Fibroblast of skin of abdomen (primary cell): Measurements from ENCODE around the gene IFI27.
A peak's percentile ranks its signal among the peaks of the same experiment; 100 is the strongest.
"Not testable (repeated sequence)": the region's sequence is repeated elsewhere in the genome, so short reads cannot be mapped to it uniquely, and the experiment has no call there.

Experiments
- DNase-seq: peaks from one replicate; pipeline ENCODE4 v3.0.0-alpha.2; 2013

IFI27 gene

DNA sequence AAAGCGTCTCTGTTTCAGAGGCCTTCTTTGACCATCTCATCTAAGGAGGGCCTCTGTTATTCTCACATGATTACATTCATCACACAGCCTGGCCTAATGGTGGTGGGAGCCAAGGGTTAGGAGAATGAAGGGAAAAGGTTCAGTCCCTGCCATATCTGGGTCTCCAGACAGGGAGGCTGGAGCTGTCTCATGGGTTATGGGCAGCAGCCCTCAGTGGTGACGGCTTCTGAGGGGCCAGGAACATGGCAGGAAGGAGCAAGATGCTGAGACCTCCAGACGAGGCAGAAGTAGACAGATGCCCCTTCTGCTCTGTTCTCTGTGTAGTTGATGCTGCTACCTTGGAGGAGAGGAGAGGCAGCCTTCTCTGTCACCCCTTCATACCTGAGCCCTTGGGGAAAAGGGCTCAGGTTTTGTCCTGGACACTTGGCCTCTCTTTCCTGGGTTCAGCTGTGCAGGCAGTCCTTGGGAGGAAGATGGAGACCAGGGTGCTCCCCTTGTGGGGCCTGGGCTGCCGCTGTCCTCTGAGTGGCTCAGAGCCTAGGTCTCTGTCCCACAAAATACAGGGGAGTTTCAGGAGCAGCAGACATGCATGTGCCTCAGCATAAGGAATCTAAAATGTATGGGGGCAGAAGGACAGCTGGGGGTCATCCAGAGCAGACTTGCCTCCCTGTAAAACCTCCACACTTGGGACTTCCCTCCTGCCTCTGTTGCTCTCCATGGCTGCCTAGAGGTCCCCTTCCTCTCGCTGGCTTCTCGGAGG is 15.3 kb downstream of the IFI27 start:
- no peak for DNase-seq

DNA sequence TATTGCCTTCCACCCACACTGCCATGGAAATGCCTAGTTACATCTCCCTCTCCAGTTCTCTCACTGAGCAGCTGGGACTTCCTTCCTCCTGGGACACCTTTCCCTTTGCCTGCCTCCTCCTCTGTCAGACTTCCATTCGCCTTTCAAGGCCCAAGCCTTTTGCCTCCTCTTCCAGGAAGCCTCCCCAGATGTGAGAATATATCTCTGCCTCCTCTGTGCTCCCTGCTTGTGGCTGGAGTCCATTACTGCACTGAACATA is 15.8 kb downstream of the IFI27 start:
- no peak for DNase-seq

DNA sequence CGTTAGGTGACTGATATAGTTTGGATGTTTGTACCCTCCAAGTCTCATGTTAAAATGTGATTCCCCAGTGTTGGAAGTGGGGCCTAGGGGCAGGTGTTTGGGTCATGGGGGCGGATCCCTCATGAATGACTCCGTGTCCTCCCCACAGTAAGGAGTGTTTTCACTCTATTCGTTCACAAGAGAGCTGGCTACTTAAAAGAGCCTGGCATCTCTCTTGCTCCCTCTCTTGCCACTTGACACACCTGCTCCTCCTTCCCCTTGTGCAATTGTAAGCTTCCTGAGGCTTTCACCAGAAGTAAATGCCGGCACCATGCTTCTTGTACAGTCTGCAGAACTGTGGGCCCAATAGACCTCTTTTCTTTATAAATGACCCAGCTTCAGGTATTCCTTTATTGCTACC is 16.3 kb downstream of the IFI27 start:
- no peak for DNase-seq

DNA sequence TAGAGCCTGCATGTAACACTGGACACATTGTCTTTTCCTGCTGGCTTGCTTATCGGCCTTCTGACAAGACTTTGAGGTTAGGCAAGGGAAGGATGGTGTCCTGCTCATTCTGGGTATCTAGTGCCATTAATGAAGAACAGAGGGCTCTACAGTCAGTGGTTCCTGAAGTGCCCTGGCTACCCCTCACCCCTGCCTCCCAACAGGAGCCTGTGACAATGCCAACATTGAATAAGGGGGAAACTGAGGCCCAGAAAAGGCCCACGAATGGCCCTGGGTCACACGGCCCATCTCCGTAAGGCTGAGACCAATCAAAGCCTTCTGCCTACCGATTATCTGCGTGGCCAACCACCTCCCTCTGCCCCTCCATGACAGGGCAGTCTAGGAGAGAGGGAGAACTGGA is 16.8 kb downstream of the IFI27 start:
- DNase-seq = no peak

DNA sequence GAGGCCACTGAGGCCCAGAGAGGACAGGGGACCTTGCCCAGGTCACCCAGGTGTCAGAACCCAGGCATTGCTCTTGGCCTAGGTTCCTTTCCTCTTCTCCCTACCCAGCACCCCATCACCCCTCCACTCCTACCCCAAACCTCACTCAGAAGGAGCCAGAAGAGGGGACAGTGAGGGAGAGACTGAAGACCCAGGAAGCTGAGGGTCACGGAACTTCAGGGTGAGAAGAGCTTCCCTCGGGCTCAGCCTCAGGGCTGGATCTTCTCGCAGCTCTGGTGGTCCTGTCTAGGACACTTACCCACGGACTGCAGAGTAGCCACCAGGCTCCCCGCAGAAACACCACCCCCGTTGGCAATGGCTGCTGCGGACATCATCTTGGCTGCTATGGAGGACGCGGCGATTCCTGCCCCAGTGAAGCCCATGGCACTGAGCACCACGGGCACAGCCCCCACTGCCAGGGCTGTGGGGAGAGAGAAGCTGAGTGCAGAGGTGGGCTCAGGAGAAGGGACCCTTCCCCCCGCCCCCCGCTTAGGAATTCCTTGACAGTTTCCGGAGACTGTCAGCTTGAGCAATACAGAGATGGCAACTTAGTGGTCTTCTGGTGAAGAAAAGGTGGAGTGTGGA is 17.8 kb downstream of the IFI27 start:
- DNase-seq = no peak

DNA sequence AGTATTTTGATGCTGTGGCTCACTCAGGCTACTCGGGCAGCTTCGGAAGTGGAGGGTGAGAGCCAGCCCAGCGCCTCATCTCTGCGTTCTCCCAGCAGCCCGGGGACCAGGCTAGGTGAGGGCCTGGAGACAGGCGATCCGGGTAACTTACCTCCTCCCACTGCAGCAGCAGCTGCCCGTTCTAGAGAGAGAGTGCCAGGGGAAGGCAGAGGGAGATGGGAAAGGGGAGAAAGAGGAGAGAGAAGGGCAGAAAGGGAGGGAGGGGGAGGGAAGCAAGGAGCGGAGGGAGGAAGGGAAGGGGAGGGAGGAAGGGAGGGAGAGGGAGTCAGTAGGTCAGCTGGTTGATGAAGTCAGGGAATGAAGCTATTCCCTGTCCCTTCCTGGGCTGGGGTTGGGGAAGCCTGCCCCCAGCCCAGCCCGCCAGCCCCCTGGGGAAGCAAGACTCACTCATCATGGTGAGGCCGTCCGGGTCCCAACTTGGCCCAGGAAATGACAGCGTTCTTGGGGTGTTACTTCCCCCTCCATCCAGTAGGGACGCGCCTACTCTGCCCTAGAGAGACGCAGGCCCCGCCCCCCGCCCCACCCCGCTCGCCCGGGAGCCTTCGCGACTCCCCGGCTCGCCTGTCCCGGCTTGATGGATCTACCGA is 18.7 kb downstream of the IFI27 start, which contains the start of gene IFI27L2:
IFI27L2 (minus strand) TSS at position 494 of the 647 bp plus-strand sequence; CDS start at position 454, 40 bp downstream.
- DNase-seq = peak; percentile 86

DNA sequence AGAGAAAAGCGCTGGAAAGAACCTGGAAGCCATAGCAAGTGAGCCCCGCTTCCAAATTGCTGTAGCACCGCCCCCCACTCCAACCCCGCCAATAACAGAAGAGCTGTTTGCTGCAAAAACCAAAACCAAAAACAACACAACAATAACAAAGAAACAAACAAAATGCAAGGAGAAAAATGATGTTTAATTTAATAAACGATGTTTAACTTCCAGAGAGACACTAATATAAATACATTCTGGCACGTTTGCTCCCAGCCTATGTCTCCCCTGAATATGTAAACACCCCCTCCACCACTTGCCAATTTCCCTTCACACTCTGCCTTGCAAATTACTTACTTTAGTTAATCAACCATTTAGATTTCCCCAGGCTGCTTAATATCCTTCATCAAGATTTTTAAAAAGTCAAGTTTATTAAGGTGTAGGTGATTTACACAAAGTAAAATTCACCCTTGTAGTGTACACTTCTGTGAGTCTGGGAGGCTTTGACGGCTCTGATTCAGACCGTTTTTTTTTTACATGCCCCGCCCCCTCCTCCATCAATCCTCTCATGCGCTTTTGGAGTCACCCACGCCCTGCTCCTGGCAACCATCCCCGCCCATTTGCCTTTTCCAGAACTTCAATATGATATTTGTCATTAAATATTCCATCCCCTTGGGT is 19.4 kb downstream of the IFI27 start:
- peak; percentile 49 for DNase-seq

DNA sequence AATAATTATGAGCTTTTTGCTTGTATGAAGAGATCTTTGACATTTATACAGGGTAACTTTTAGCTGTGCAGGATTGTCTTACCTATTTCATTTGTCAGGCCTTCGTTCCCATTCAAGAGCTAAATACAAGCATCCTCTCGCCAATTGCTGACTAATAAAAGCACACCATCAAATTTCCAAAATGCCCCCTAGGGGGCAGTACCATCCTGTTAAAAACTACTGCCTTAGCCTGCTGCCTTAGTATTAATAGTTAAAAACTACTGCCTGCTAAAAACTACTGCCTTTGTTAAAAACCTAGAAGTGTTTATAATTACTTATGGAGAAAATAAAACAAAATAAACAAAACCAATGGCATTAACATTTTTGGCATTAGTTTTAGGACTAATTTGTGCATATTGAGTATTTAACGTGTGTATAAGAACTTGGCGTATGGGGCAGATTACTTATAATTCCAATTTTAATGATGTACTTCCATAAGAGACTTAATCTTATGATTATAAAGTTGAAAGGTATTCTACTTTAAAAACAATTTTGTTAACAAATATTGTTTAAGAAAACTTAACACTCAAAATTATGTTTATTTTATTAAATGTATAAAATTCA is 21.9 kb downstream of the IFI27 start:
- DNase-seq = peak; percentile 65

DNA sequence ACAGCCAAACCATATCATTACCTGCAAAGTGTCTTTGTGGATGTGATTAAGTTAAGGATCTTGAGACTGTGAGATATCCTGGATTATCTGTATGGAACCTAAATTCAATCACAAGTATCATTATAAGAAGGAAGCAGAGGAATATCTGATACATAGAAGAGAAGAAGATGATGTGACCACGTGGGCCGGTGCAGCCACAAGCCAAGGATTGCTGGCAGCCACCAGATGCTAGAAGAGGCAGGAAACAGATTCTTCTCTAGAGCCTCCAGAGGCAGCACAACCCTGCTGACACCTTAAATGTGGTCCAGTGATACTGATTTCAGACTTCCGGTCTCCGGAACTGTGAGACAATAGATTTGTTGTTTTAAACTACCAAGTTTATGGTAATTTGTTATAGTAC is 24.9 kb downstream of the IFI27 start:
- DNase-seq = no peak

DNA sequence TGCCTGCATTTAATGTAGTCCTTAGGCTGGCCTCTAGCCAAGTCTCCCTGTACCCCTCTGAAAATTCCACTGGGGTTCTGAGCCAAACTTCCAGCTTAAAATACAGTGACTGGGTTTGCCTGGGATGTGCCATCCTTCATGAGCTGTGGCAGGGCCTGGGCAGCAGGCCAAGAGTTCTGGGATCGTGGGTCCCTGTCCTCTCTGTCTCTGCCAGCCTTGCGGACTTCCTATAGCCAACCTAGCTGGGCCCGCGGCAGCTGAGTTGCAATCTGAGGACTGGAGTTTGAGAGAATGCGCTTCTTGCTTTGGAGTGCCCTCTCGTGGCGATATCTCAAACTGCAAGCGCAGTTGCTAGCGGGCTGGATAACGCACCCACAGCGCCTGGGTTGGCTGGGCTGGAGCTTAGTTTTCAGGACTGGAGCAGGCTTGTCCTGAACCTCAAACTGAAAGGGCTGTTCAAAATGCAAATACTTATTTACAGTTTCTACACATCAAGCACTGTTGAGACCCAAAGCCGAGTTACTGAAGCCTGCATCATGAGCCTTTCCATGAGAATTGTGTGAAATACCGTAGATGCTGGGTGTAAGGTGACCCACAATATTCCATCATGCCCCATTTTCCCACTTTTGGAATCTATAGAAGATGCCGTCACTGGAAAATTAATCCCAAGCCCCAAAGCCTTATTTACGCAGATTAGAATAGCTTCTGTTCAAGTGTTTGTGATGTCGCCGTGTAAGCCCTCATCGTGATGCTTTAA is 26.2 kb downstream of the IFI27 start:
- DNase-seq = peak; percentile 78

DNA sequence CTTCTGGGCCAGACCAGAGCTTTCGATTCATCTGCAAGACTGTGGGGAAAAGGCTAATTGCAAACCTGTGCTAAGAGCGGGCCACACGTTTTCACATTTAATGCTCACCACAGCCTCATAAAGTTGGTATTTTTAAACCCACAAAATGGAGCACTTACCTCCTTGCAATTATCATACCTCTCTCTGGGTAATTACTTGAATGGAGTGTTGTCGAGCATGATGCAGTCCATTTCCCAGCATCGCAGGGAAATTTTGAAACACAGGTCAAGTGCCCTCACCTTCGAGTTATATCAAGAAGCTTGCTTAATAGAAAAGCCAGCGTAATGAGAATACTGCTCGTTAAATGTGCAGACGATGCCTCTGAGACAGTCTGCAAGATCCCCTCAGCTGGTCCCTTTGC is 27.7 kb downstream of the IFI27 start:
- DNase-seq = no peak

DNA sequence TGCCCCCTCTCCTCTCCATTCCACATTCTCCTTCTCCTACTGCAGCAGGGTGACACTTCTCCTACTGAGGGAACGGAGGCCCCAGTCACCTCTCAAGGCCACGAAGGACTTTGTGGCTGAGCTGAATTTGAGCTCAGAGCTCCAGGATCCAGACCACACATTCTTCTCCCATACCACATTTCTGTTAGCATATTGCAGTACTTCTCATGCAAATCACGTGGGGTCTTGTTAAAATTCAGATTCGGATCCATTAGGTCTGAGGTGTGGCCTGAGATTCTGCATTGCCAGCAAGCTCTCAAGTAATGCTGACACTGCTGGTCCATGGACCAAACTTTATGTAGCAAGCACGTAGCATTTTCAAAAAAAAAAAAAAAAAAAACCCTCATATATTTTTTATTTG is 28.5 kb downstream of the IFI27 start:
- no peak for DNase-seq

DNA sequence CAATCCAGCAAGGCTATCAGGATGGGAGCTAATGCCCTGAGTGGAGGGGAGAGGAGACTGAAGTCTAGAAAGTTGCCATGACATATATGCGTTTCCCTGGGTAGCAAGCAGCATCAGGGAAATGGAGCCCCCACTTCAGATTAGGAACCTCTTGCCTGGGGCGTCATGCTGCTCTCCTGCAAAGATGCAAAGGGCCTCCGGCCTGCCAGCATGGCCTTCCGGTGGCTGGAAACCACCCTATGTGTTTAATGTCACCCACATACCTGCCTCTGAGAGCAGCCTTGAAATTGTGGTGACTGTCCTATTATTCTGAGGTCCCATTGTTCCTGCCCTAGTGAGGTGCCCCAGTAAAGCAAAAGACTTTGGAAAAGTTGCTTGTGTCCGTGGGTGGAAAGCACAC is 28.9 kb downstream of the IFI27 start:
- DNase-seq = no peak

DNA sequence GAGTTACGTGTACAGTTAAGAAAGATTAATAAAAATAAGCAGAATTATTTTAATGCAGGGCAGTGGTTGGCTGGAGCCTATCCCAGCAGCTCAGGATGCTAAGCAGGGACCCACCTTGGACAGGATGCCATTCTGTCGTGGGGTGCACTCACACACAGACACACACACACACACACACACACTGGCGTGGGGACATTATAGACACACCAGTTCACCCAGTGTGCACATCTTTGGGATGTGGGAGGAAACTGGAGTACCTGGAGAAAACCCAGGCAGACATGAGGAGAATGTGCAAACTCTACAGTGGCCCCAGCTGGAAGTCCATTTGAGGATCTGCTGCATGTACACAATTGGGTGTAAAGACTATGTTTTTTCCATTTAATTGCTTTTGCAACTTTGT is 31.7 kb downstream of the IFI27 start:
- no peak for DNase-seq

DNA sequence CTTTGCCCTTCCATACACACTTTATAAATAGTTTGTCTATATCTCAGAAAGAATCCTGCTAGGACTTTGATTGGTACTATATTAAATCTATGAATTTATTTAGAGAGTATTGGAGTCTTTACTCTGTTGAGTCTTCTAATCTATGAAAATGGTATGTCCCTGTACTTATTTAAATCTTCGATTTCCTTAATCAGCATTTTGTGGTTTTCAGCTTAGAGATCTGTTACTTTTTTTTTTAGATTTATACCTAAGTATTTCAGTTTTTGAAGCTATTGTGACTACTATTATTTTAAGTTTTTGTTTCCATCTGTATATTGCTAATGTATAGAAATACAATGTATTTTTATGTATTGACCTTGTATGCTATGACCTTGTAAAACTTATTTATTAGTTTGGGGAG is 32.3 kb downstream of the IFI27 start:
- DNase-seq = no peak

DNA sequence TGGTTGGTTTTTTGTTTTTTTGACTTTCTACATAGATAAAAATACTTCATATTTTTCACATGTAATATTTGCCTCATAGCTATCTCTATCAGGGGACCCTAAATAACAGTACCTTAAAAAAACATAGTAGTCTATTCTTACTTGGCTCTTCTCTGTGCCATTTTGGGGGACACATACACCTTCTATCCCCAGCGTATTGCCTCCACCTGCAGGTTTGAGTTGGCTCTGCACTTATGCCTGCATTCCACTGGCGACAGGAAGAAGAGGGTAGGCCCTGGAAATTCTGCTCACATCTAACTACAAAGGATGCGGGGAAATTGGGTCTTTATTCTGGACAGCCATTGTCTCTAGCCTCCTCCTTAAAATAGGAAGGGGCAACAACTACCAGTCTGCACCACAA is 32.7 kb downstream of the IFI27 start:
- DNase-seq = no peak

DNA sequence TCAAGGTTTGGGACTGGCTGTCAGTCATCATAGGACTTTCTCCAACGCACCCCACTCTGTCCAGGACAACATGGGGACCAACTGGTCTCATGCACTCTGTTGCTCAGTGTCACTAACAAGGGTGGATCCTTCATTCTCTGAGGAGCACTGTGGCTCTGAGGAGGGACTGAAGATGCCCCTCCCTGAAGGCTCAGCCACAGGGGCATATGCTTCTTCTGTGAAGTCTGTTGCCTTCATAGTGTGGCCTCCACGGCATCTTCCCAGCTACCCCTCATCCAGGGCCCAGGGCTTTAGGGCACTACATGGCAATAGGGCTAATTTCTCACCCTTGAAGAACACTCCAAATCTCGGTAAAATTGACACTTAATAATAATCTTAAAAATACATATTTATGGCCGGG is 33.2 kb downstream of the IFI27 start:
- DNase-seq = no peak

DNA sequence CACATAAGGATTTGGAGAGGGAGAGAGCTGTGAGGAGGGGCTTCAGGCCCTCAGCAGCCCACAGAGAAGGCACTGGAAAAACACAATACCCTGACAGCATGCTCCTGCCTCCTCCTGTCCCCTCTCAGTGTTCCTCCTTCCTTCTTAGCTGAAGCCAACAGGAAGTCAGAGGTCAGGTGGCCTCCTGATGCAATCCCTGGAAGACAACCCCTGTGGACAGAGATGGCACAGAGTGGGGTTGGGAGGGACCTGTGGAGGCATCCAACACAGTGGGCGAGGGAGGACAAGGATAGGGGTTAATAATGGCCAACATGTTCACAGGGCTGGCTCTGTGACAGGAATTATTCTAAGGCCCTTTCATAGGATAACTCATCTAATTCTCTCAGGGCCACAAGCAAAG is 34.2 kb downstream of the IFI27 start:
- no peak for DNase-seq

DNA sequence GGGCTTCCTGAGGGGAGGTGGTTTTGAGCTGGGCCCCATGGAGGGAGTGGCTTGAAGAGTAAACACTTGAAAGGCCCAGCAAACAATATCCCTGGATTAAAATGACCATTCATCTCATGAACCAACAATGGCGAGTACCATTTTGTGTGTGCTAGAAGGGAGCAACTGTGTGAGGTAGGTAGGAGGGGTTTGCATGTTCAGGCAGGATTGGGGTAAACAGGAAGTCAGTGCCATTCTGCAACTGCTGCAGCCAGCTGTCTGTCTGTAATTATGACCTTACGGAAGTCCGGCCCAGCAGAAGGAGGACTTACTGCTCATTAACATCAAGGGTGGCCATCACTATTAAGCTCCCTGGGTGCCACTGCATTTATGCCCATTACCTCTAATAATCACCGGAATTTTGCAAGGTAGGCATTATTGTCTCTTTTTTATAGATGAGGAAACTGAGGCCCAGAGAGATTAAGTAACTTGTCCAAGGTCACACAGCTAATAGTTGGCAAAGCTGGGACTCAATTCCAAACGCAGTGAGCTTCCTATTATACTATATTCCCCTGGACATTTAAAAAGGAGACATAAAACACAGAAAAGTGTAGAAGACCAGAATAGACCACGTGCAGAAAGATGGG is 35.5 kb downstream of the IFI27 start:
- no peak for DNase-seq

DNA sequence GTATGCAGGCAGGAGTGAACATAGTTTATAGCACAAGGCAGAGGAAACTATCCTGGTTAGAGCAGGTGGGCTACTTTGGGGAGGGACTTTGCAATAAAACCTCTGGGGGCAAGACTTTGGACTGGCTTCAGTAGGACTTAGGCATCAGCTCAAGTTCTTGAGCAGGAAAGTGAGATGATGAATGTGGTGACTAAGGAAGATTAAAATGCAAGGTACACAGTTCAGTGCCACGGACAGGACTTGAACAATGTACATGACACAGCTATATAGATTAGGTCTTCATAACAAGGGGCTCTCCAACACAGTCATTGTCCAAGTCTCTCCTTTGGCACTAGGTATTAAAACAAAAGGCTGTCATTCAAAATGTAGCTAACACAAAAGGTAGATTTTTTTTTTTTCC is 42.1 kb downstream of the IFI27 start:
- no peak for DNase-seq

DNA sequence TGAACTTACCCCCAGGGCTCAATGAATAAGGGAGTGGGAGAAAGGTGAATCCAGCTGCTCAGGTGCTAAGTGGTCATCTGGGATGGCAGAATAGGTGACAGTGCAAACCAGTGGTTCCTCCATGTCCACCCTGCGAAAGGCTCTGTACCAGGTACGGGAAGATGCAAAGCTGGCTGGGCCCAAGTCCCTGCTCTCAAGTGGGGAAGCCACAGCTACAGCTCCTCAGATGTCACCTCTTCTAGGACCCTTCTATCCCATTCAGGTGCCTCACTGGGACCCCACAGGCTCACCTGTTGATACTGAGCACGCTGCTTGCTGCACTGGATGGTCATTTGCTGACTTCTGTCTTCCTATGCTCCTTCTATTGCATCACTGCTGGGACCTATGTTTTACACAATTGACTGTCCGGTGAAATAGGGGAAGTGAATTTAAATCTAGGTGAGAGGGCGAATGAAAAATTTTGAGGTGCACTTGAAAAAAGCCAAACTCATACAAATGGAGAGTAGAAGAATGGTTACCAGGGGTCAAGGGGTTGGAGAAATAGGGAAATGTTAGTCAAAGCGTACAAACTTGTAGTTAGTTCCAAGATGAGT is 43.3 kb downstream of the IFI27 start:
- DNase-seq = no peak

DNA sequence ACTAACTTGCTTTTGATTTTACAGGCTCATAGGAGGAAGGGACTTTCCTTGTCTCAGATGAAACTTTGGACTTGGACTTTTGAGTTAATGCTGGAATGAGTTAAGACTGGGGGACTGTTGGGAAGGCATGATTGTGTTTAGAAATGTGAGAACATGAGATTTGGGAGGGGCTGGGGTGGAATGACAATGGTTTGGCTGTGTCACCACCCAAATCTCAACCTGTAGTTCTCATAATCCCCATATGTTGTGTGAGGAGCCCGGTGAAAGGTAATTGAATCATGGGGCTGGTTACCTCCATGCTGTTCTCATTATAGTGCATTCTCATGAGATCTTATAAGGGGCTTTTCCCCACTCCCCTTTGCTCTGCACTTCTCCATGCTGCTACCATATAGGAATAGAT is 45.6 kb downstream of the IFI27 start:
- DNase-seq = not testable (repeated sequence)
